ENCODE data around the gene MED12. TPM values are rescaled to one million over a fixed set of nuclear protein-coding genes. Genes with fewer than 3 reads are reported as not detected.

Gene MED12
- total and polyA plus RNA-seq, 8 donors, result 12.2 to 25.7 (median 17.5) TPM

DNA sequence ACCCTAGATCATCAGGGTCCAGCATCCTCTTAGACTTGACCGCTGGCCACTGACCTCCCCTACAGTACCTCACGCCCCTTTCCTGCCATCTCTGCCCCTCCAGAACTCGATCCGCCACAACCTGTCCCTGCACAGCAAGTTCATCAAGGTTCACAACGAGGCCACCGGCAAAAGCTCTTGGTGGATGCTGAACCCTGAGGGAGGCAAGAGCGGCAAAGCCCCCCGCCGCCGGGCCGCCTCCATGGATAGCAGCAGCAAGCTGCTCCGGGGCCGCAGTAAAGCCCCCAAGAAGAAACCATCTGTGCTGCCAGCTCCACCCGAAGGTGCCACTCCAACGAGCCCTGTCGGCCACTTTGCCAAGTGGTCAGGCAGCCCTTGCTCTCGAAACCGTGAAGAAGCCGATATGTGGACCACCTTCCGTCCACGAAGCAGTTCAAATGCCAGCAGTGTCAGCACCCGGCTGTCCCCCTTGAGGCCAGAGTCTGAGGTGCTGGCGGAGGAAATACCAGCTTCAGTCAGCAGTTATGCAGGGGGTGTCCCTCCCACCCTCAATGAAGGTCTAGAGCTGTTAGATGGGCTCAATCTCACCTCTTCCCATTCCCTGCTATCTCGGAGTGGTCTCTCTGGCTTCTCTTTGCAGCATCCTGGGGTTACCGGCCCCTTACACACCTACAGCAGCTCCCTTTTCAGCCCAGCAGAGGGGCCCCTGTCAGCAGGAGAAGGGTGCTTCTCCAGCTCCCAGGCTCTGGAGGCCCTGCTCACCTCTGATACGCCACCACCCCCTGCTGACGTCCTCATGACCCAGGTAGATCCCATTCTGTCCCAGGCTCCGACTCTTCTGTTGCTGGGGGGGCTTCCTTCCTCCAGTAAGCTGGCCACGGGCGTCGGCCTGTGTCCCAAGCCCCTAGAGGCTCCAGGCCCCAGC, 17.6 kb upstream of the MED12 start:
- TF ChIP-seq CTCF (IDR thresholded peaks at IDR 0.05), result no peak
- Histone ChIP-seq H3K27ac (no peak overlapping the region), H3K4me3 (no peak overlapping the region), H3K36me3 (no peaks in the 10 kb centered on the region), H3K9me3 (no peaks in the 10 kb centered on the region), H3K27me3 (peaks cover 0 to 3% (median 0%) of the 10 kb centered on the region in 4 donors), H3K4me1 (no peaks in the 10 kb centered on the region)
- intact Hi-C loops (cut with DNase I), result no loop called here
- 63 to 86% methylated on average over 31 of the region's 31 CpGs for WGBS, 2 donors
- FAIRE-seq, result no peak
- no peak for DNase-seq
- ATAC-seq, result no peak

DNA sequence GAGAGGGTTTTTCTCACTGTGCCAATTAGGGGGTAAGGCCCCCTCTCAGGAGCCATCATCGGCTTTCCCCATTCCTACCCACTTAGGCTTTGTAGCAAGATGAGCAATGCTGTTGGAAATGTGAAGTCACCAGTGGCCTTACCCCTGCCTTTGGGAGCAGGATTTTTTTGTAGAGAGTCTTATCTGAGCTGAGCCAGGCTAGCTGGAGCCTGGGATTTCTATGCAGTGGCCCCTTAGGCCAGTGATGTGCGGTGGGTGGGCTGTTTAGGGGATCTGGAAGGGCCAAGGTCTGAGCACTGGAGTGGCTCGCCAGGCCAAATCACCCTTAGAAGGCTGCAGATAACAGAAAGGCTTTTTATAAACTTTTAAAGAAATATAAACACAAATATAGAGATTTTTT, 16.1 kb upstream of the MED12 start:
- intact Hi-C loops (cut with DNase I), result no loop called here
- FAIRE-seq, result no peak
- Histone ChIP-seq H3K36me3 (no peaks in the 10 kb centered on the region), H3K9me3 (no peaks in the 10 kb centered on the region), H3K27ac (no peak overlapping the region), H3K4me1 (no peaks in the 10 kb centered on the region), H3K27me3 (peaks cover 0 to 7% (median 2%) of the 10 kb centered on the region in 4 donors), H3K4me3 (no peak overlapping the region)
- 42 to 63% methylated on average over 3 of the region's 3 CpGs for WGBS, 2 donors
- ATAC-seq, result no peak
- TF ChIP-seq CTCF (IDR thresholded peaks at IDR 0.05), result no peak
- no peak for DNase-seq

GRCh38 chrX:71103110-71103983, 15.0 kb upstream of the MED12 start:
- Histone ChIP-seq H3K27me3 (peaks cover 0 to 7% (median 2%) of the 10 kb centered on the region in 4 donors), H3K4me1 (no peaks in the 10 kb centered on the region), H3K36me3 (no peaks in the 10 kb centered on the region), H3K27ac (peak overlapping the region in 1 of 4 donors; percentile 2), H3K4me3 (no peak overlapping the region), H3K9me3 (no peaks in the 10 kb centered on the region)
- peak in 2 of 4 donors; percentile 44 to 58 for ATAC-seq
- WGBS, 2 donors, result 39 to 47% methylated on average over 10 of the region's 10 CpGs
- DNase-seq, result no peak
- no peak for FAIRE-seq
- TF ChIP-seq CTCF (IDR thresholded peaks at IDR 0.05), result no peak
- intact Hi-C loops (cut with DNase I), result no loop called here

DNA sequence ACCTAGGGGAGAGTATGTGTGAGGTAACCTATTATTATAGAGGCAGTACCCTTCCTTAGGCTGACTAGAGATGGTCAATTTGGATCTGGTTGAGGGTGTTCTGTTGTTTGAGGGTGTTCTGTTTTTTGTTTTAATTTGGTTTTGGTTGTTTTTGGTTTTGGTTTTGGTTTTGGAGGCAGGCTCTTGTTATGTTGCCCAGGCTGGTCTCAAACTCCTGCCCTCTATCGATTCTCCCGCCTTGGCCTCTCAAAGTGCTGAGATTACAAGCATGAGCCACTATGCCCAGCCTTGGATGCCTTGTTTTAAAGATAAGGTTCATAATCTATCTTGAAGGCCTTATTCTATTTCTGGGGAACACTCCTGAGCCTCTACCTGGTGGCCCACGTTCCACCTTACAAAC, 12.8 kb upstream of the MED12 start:
- FAIRE-seq (no peak), ATAC-seq (no peak), DNase-seq (no peak)
- 56 to 79% methylated on average over 3 of the region's 3 CpGs for WGBS, 2 donors
- intact Hi-C loops (cut with DNase I), result no loop called here
- Histone ChIP-seq H3K36me3 (no peaks in the 10 kb centered on the region), H3K4me1 (no peaks in the 10 kb centered on the region), H3K27me3 (peaks cover 0 to 7% (median 2%) of the 10 kb centered on the region in 4 donors), H3K27ac (no peak overlapping the region), H3K4me3 (no peak overlapping the region), H3K9me3 (no peaks in the 10 kb centered on the region)
- no peak for TF ChIP-seq CTCF (IDR thresholded peaks at IDR 0.05)
